Liver (tissue), 9 donors: ENCODE results near the gene ALK. TPM values are rescaled to one million over a fixed set of nuclear protein-coding genes. Genes with fewer than 3 reads are reported as not detected.

Experiments
- DNase-seq: peaks from one replicate; pipeline ENCODE4 v3.0.0-alpha.2; 2017; ENCODE audit warnings: low spot score
- H3K27ac ChIP-seq, 2 donors: one replicate each; pipeline ENCODE4 v1.7.0; 2013; ENCODE audit warnings: inconsistent platforms in 2 of 2, low read length in 2 of 2, control low read depth in 1 of 2, low read depth in 1 of 2, mild to moderate bottlenecking in 1 of 2
- H3K27me3 ChIP-seq, 4 donors: one replicate each; pipeline versions ENCODE4 v1.6.1 to v1.7.0; 2013; ENCODE audit warnings: low read length in 3 of 4, inconsistent platforms in 1 of 4, mild to moderate bottlenecking in 1 of 4, moderate library complexity in 1 of 4; ENCODE audit not compliant: control insufficient read depth in 4 of 4, insufficient read depth in 4 of 4
- H3K36me3 ChIP-seq, 4 donors: one replicate each; pipeline versions ENCODE4 v1.6.1 to v1.7.0; 2013; ENCODE audit warnings: low read length in 3 of 4, mild to moderate bottlenecking in 3 of 4, low read depth in 1 of 4, moderate library complexity in 1 of 4; ENCODE audit not compliant: control insufficient read depth in 4 of 4, insufficient read depth in 3 of 4
- H3K4me1 ChIP-seq, 4 donors: one replicate each; pipeline versions ENCODE4 v1.6.1 to v1.7.0; 2013; ENCODE audit warnings: low read length in 3 of 4, mild to moderate bottlenecking in 3 of 4, moderate library complexity in 1 of 4; ENCODE audit not compliant: control insufficient read depth in 4 of 4, insufficient read depth in 4 of 4
- H3K4me3 ChIP-seq, 3 donors: one replicate each; pipeline versions ENCODE4 v1.6.1 to v1.7.0; 2013; ENCODE audit warnings: low read length in 3 of 3, control low read depth in 1 of 3, low read depth in 1 of 3, mild to moderate bottlenecking in 1 of 3
- H3K9ac ChIP-seq, 2 donors: one replicate each; pipeline ENCODE4 v1.7.0; 2013; ENCODE audit warnings: low read length in 2 of 2, mild to moderate bottlenecking in 2 of 2, moderate library complexity in 2 of 2, control low read depth in 1 of 2, low read depth in 1 of 2
- H3K9me3 ChIP-seq, 4 donors: one replicate each; pipeline versions ENCODE4 v1.6.1 to v1.7.0; 2013; ENCODE audit warnings: low read length in 3 of 4; ENCODE audit not compliant: control insufficient read depth in 4 of 4
- CTCF ChIP-seq: fragments of 150-350 bp; IDR thresholded peaks from 2 replicates; pipeline ENCODE4 v1.5.1; 2017; ENCODE audit warnings: improper control_type of control experiment, low read depth, low read length; ENCODE audit not compliant: missing input control
- EGR1 ChIP-seq, 2 donors: IDR thresholded peaks; 2 replicates each; pipeline ENCODE4 v1.6.1; 2016 to 2018; ENCODE audit warnings: antibody characterized with exemption in 2 of 2, low read depth in 2 of 2
- FOXA1 ChIP-seq: IDR thresholded peaks from 2 replicates; pipeline ENCODE4 v1.6.1; 2016; ENCODE audit warnings: antibody characterized with exemption
- FOXA2 ChIP-seq: IDR thresholded peaks from 2 replicates; pipeline ENCODE4 v1.6.1; 2016; ENCODE audit warnings: antibody characterized with exemption
- GABPA ChIP-seq, 2 donors: IDR thresholded peaks in 1 of 2; conservative IDR thresholded peaks in 1 of 2; 2 replicates each; pipeline ENCODE4 v1.6.1; 2016; ENCODE audit warnings: antibody characterized with exemption in 2 of 2, mild to moderate bottlenecking in 1 of 2, moderate library complexity in 1 of 2
- HNF4A ChIP-seq, 2 donors: conservative IDR thresholded peaks; 2 replicates each; pipeline ENCODE4 v1.6.1; 2016; ENCODE audit warnings: antibody characterized with exemption in 2 of 2, mild to moderate bottlenecking in 2 of 2
- HNF4G ChIP-seq: IDR thresholded peaks from 2 replicates; pipeline ENCODE4 v1.6.1; 2016; ENCODE audit warnings: antibody characterized with exemption
- JUND ChIP-seq, 2 donors: IDR thresholded peaks; 2 replicates each; pipeline ENCODE4 v1.6.1; 2016; ENCODE audit warnings: antibody characterized with exemption in 2 of 2
- NR2F2 ChIP-seq: IDR thresholded peaks from 2 replicates; pipeline ENCODE4 v1.6.1; 2016; ENCODE audit warnings: antibody characterized with exemption
- RAD21 ChIP-seq, 2 donors: IDR thresholded peaks; 2 replicates each; pipeline ENCODE4 v1.6.1; 2016; ENCODE audit warnings: antibody characterized with exemption in 2 of 2, mild to moderate bottlenecking in 2 of 2
- REST ChIP-seq: IDR thresholded peaks from 2 replicates; pipeline ENCODE4 v1.6.1; 2016; ENCODE audit warnings: antibody characterized with exemption, mild to moderate bottlenecking
- RXRA ChIP-seq, 2 donors: IDR thresholded peaks; 2 replicates each; pipeline ENCODE4 v1.6.1; 2017 to 2018; ENCODE audit warnings: antibody characterized with exemption in 2 of 2, mild to moderate bottlenecking in 1 of 2
- SP1 ChIP-seq: IDR thresholded peaks from 2 replicates; pipeline ENCODE4 v1.6.1; 2018; ENCODE audit warnings: antibody characterized with exemption, mild to moderate bottlenecking
- TAF1 ChIP-seq: conservative IDR thresholded peaks from 2 replicates; pipeline ENCODE4 v1.6.1; 2016; ENCODE audit warnings: antibody characterized with exemption, mild to moderate bottlenecking
- YY1 ChIP-seq: IDR thresholded peaks from 2 replicates; pipeline ENCODE4 v1.6.1; 2016; ENCODE audit warnings: antibody characterized with exemption, mild to moderate bottlenecking
- WGBS: extraction: QIAGEN DNeasy Blood & Tissue Kit; methylation state at CpG from one replicate; pipeline ENCODE4 v1.1.7; 2013; 5-methylcytosine and 5-hydroxymethylcytosine counted together
- polyA plus RNA-seq, 2 donors: library from polyadenylated mRNA; stranded (reverse) in 1 of 2; unstranded in 1 of 2; fragments of 200-250 nt in 1 of 2; fragments of >200 nt in 1 of 2; fragmentation: Nextera tagmentation in 1 of 2; extraction: Ambion mirVana in 1 of 2; gene quantifications; one replicate each; pipeline versions ENCODE4 v1.2.1 to v1.2.3, GENCODE V29; 2013 to 2015
- total RNA-seq, 2 donors: library from RNA; depleted of rRNA; stranded (reverse); fragments of >200 nt; gene quantifications; one replicate each; pipeline ENCODE4 v1.2.3, GENCODE V29; 2014
- TF ChIP-seq, protein P1 (sequence below): IDR thresholded peaks from 2 replicates; pipeline ENCODE4 v1.6.1; 2016; ENCODE audit warnings: antibody characterized with exemption
- TF ChIP-seq, protein P2 (sequence below): IDR thresholded peaks from 2 replicates; pipeline ENCODE4 v1.6.1; 2016; ENCODE audit warnings: antibody characterized with exemption
- TF ChIP-seq, protein P3 (sequence below): IDR thresholded peaks from 2 replicates; pipeline ENCODE4 v1.6.1; 2016; ENCODE audit warnings: antibody characterized with exemption
- donor health status: healthy.
- donor health status: healthy.
- donor health status: healthy.
- donor health status: healthy.
- donor health status: healthy.

Gene ALK
- total and polyA plus RNA-seq, 4 donors: under 0.01 TPM; not detected in 3

DNA sequence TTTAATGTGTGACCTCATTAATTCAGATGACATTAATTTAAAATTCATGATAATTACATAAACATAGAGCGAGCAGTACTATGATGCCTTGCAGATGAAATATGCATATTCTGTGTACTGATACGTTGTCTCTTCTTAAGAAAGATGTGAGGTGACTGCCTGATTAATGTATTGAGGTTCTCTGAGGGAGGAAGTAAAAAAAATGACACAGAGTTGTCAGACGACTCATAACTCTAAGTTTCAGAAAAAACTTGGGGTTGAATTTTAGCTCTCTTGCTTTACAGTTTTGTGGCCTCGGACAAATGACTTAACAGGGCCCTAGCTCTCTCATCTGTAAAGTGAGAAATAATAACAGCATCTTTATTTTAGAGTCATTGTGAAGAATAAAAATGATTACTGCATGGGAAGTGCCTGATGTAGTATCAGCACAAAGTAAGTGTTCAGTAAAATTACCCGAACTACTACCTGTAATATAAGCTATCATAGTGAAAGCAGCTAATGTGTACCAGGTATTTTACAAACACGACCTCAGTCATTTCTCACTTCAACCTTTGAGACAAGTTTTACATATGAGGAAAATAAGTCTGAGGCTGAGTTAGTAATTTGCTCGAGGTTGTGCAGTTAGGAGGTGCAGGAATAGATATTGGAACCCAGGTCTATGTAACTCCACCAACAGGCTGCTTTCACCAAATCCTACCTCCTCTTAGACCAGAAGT lies 65.3 kb downstream of the ALK start:
- TF ChIP-seq, protein P1, sequence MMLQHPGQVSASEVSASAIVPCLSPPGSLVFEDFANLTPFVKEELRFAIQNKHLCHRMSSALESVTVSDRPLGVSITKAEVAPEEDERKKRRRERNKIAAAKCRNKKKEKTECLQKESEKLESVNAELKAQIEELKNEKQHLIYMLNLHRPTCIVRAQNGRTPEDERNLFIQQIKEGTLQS: no peak
- TF ChIP-seq RXRA (IDR thresholded peaks at IDR 0.05): no peak
- no peak for TF ChIP-seq SP1
- no peak for TF ChIP-seq GABPA (IDR thresholded peaks at IDR 0.05 in 1 of 2, conservative IDR thresholded peaks at IDR 0.05 in 1 of 2)
- TF ChIP-seq, protein P2, sequence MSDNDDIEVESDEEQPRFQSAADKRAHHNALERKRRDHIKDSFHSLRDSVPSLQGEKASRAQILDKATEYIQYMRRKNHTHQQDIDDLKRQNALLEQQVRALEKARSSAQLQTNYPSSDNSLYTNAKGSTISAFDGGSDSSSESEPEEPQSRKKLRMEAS: no peak
- TF ChIP-seq NR2F2: no peak
- TF ChIP-seq FOXA1: no peak
- no peak for TF ChIP-seq HNF4G
- TF ChIP-seq, protein P3, sequence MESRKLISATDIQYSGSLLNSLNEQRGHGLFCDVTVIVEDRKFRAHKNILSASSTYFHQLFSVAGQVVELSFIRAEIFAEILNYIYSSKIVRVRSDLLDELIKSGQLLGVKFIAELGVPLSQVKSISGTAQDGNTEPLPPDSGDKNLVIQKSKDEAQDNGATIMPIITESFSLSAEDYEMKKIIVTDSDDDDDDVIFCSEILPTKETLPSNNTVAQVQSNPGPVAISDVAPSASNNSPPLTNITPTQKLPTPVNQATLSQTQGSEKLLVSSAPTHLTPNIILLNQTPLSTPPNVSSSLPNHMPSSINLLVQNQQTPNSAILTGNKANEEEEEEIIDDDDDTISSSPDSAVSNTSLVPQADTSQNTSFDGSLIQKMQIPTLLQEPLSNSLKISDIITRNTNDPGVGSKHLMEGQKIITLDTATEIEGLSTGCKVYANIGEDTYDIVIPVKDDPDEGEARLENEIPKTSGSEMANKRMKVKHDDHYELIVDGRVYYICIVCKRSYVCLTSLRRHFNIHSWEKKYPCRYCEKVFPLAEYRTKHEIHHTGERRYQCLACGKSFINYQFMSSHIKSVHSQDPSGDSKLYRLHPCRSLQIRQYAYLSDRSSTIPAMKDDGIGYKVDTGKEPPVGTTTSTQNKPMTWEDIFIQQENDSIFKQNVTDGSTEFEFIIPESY: no peak
- no peak for TF ChIP-seq YY1
- no peak for TF ChIP-seq REST
- TF ChIP-seq EGR1 (IDR thresholded peaks at IDR 0.05; ENCODE audit: low read depth in 2 of 2): no peak
- TF ChIP-seq CTCF: no peak
- TF ChIP-seq RAD21 (IDR thresholded peaks at IDR 0.05): no peak
- no peak for TF ChIP-seq JUND (IDR thresholded peaks at IDR 0.05)
- no peak for TF ChIP-seq HNF4A (conservative IDR thresholded peaks at IDR 0.05)
- TF ChIP-seq FOXA2: no peak
- no peak for TF ChIP-seq TAF1
- no peak for DNase-seq
- Histone ChIP-seq H3K9ac (no peak overlapping the region), H3K27me3 (no peaks in the 10 kb centered on the region), H3K9me3 (peaks cover 0 to 3% (median 0%) of the 10 kb centered on the region in 4 donors), H3K36me3 (no peaks in the 10 kb centered on the region), H3K27ac (no peak overlapping the region), H3K4me1 (no peaks in the 10 kb centered on the region), H3K4me3 (no peak overlapping the region)
- 81% methylated on average over 7 of the region's 7 CpGs for WGBS
